ENCODE data around the gene RAB28. TPM values are rescaled to one million over a fixed set of nuclear protein-coding genes. Genes with fewer than 3 reads are reported as not detected.

RAB28 gene
- total RNA-seq, 1 donor from 2014 or later = 67.3 TPM

- H3K27me3 Mint-ChIP-seq (ENCODE audit: insufficient read depth, low read depth) = no peaks in the 10 kb centered on the region
- Histone ChIP-seq H3K27ac (peak overlapping the region; percentile 39), H3K4me3 (no peak overlapping the region), H3K36me3 (no peaks in the 10 kb centered on the region), H3K9me3 (ENCODE audit: low read depth) (no peaks in the 10 kb centered on the region), H3F3A (ENCODE audit: low read depth) (no peaks in the 10 kb centered on the region), H3K4me1 (peaks cover 25% of the 10 kb centered on the region), H2AFZ (replicated peaks) (no peak overlapping the region), H4K20me1 (ENCODE audit: low read depth) (no peaks in the 10 kb centered on the region), H3K4me2 (peak overlapping the region; percentile 25), H3K27me3 (no peaks in the 10 kb centered on the region), H3K79me2 (ENCODE audit: low read depth) (peaks cover 34% of the 10 kb centered on the region), H3K9ac (no peak overlapping the region)
- H3K36me3 Mint-ChIP-seq = peaks cover 52% of the 10 kb centered on the region
- TF ChIP-seq EZH2phosphoT487 (IDR thresholded peaks at IDR 0.05) = no peak
- TF ChIP-seq CTCF (IDR thresholded peaks at IDR 0.05) = no peak
- TF ChIP-seq EZH2 (IDR thresholded peaks at IDR 0.05) = no peak
- peaks cover 22% of the 10 kb centered on the region for H3K9me3 Mint-ChIP-seq
- DNase-seq (ENCODE audit: low spot score) = no peak
- H3K27ac Mint-ChIP-seq = no peak overlapping the region
- peaks cover 6% of the 10 kb centered on the region for H3K4me1 Mint-ChIP-seq
- H3K4me3 Mint-ChIP-seq = no peak overlapping the region
Observed at GRCh38 chr4:13427599-13428325, 56.4 kb downstream of the RAB28 start.

DNA sequence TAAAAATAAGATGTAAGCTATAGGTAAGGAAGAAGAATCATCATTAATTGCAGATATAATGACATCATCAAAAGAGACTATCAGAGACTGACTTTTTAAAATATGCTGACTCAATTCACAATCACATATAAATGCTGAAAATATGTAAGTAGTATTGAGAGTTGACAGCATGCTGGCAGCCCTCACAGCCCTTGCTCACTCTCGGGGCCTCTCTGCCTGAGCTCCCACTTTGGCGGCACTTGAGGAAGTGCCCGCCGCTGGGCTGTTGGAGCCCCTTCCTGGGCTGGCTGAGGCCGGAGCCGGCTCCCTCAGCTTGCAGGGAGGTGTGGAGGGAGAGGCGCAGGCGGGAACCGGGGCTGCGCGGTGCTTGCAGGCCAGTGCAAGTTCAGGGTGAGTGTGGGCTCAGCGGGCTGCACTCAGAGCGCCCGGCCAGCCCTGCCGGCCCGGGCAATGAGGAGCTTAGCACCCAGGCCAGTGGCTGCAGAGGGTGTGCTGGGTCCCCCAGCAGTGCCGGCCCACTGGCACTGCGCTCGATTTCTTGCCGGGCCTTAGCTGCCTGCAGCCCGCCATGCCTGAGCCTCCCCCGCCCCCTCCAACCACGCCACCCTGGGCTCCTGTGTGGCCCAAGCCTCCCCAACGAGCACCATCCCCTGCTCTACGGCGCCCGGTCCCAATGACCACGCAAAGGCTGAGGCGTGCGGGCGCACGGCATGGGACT, 68.9 kb downstream of the RAB28 start:
- no peak for DNase-seq (ENCODE audit: low spot score)
- no peak overlapping the region for H3K27ac ChIP-seq

GRCh38 chr4:13413729-13414437, 70.3 kb downstream of the RAB28 start:
- H3F3A ChIP-seq (ENCODE audit: low read depth) = no peaks in the 10 kb centered on the region
- H3K4me3 ChIP-seq = no peak overlapping the region
- Mint-ChIP-seq H3K27me3 (ENCODE audit: insufficient read depth, low read depth) (no peaks in the 10 kb centered on the region), H3K36me3 (peaks cover 36% of the 10 kb centered on the region), H3K9me3 (peaks cover 24% of the 10 kb centered on the region), H3K27ac (no peak overlapping the region), H3K4me1 (peaks cover 4% of the 10 kb centered on the region), H3K4me3 (no peak overlapping the region)
- H3K36me3 ChIP-seq = no peaks in the 10 kb centered on the region
- no peaks in the 10 kb centered on the region for H3K9me3 ChIP-seq (ENCODE audit: low read depth)
- DNase-seq (ENCODE audit: low spot score) = no peak
- H3K27me3 ChIP-seq = no peaks in the 10 kb centered on the region
- no peak overlapping the region for H3K27ac ChIP-seq
- H2AFZ ChIP-seq (replicated peaks) = no peak overlapping the region
- H4K20me1 ChIP-seq (ENCODE audit: low read depth) = no peaks in the 10 kb centered on the region
- H3K9ac ChIP-seq = no peak overlapping the region
- no peaks in the 10 kb centered on the region for H3K4me1 ChIP-seq
- no peak overlapping the region for H3K4me2 ChIP-seq
- H3K79me2 ChIP-seq (ENCODE audit: low read depth) = peaks cover 24% of the 10 kb centered on the region
- TF ChIP-seq EZH2phosphoT487 (IDR thresholded peaks at IDR 0.05) (no peak), EZH2 (IDR thresholded peaks at IDR 0.05) (no peak), CTCF (IDR thresholded peaks at IDR 0.05) (no peak)

More for the DNA sequence above, 68.9 kb downstream of the RAB28 start:
- Mint-ChIP-seq H3K9me3 (peaks cover 27% of the 10 kb centered on the region), H3K4me1 (peaks cover 4% of the 10 kb centered on the region), H3K4me3 (no peak overlapping the region), H3K27ac (no peak overlapping the region), H3K27me3 (ENCODE audit: insufficient read depth, low read depth) (no peaks in the 10 kb centered on the region), H3K36me3 (peaks cover 38% of the 10 kb centered on the region)
- no peak for TF ChIP-seq EZH2 (IDR thresholded peaks at IDR 0.05)
- no peak for TF ChIP-seq EZH2phosphoT487 (IDR thresholded peaks at IDR 0.05)
- no peak for TF ChIP-seq CTCF (IDR thresholded peaks at IDR 0.05)
- Histone ChIP-seq H4K20me1 (ENCODE audit: low read depth) (no peaks in the 10 kb centered on the region), H3K79me2 (ENCODE audit: low read depth) (peaks cover 35% of the 10 kb centered on the region), H3F3A (ENCODE audit: low read depth) (no peaks in the 10 kb centered on the region), H3K4me2 (no peak overlapping the region), H2AFZ (replicated peaks) (no peak overlapping the region), H3K9me3 (ENCODE audit: low read depth) (peaks cover 4% of the 10 kb centered on the region), H3K36me3 (no peaks in the 10 kb centered on the region), H3K4me3 (no peak overlapping the region), H3K4me1 (no peaks in the 10 kb centered on the region), H3K9ac (no peak overlapping the region), H3K27me3 (no peaks in the 10 kb centered on the region)
